Measurements from ENCODE around the gene MRPL41. TPM values are rescaled to one million over a fixed set of nuclear protein-coding genes. Genes with fewer than 3 reads are reported as not detected.
"Not testable (repeated sequence)": the region's sequence is repeated elsewhere in the genome, so short reads cannot be mapped to it uniquely, and the experiment has no call there.

Gene MRPL41
- total RNA-seq, 1 experiment from 2014 or later = 66.6 TPM

DNA sequence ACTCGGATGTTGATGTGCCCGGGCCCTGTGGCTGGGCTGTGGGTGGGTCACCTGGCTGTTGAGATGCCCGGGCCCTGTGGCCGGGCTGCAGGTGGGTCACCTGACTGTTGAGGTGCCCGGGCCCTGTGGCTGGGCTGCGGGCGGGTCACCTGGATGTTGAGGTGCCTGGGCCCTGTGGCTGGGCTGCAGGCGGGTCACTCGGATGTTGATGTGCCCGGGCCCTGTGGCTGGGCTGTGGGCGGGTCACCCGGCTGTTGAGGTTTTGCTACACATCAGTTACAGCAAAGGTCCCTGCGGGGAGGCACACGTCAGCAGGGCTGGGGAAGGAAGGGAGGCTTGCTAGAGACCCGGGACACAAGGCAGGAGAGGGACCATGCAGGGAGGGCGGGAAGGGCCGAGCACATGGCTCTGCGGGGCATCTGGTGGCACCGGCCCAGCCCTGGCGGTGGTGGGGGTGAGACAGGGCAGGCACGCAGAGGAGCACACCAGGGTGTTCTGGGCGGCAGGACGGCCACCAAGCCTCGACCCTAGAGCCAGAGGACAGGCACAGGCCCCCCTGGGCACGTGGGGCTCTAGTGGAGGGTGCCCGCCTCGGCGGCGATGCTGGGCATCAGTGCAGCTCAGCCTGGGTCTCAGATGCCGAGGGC, 36.9 kb upstream of the MRPL41 start:
- ChIA-PET POLR2A (ENCODE audit: low non-redundant PET) (no interaction called here), CTCF (no interaction called here)

DNA sequence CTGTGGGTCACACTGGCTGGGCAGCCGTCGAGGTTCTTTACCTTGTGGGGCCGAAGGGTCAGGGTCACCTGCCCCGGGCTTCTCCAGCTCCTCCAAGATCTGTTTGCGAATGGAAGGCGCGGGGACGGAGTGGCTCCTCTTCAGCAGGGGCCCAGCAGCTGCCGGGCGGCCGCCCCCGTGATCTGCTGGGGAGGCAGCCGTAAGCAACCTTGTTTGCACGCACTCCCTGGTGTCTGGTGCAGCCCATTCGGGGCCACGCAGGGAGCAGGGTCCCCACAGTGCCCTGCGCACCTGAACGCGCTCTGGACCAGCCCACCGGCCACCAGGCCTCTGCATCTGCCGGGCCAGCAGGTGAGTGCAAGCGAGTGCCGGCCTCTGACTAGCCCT, 36.3 kb upstream of the MRPL41 start:
- POLR2A ChIA-PET (ENCODE audit: low non-redundant PET) = no interaction called here
- intact Hi-C loops (cut with micrococcal nuclease; ENCODE audit: unreplicated experiment) = no loop called here
- no TSS peak for BruUV-seq (replicated peaks)
- no peak overlapping the region for H3K27ac ChIP-seq (ENCODE audit: low read depth, low read length, poor library complexity, severe bottlenecking)
- no peaks in the 10 kb centered on the region for H3K27me3 ChIP-seq (replicated peaks; ENCODE audit: insufficient read depth, low read depth, low read length, poor library complexity)
- DNase-seq (ENCODE audit: low spot score) = no peak
- TF ChIP-seq EZH2 (IDR thresholded peaks at IDR 0.05; ENCODE audit: borderline replicate concordance, low read depth, low read length, poor library complexity, severe bottlenecking) = no peak
- TF ChIP-seq, protein P1, sequence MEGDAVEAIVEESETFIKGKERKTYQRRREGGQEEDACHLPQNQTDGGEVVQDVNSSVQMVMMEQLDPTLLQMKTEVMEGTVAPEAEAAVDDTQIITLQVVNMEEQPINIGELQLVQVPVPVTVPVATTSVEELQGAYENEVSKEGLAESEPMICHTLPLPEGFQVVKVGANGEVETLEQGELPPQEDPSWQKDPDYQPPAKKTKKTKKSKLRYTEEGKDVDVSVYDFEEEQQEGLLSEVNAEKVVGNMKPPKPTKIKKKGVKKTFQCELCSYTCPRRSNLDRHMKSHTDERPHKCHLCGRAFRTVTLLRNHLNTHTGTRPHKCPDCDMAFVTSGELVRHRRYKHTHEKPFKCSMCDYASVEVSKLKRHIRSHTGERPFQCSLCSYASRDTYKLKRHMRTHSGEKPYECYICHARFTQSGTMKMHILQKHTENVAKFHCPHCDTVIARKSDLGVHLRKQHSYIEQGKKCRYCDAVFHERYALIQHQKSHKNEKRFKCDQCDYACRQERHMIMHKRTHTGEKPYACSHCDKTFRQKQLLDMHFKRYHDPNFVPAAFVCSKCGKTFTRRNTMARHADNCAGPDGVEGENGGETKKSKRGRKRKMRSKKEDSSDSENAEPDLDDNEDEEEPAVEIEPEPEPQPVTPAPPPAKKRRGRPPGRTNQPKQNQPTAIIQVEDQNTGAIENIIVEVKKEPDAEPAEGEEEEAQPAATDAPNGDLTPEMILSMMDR (conservative IDR thresholded peaks at IDR 0.05; ENCODE audit: low read depth, low read length) = no peak
- H3K36me3 ChIP-seq (ENCODE audit: insufficient read depth, low read length, poor library complexity, severe bottlenecking) = no peaks in the 10 kb centered on the region
- H3K4me3 ChIP-seq (ENCODE audit: low read depth, low read length, poor library complexity, severe bottlenecking) = no peak overlapping the region
- no peaks in the 10 kb centered on the region for H3K4me1 ChIP-seq (ENCODE audit: insufficient read depth, low read length, poor library complexity, severe bottlenecking)
- no peaks in the 10 kb centered on the region for H3K9me3 ChIP-seq (ENCODE audit: low read depth, low read length, poor library complexity, severe bottlenecking)
- CTCF ChIA-PET = no interaction called here

More for the DNA sequence above, 36.9 kb upstream of the MRPL41 start:
- Histone ChIP-seq H3K9me3 (ENCODE audit: low read depth, low read length, poor library complexity, severe bottlenecking) (no peaks in the 10 kb centered on the region), H3K4me3 (ENCODE audit: low read depth, low read length, poor library complexity, severe bottlenecking) (no peak overlapping the region), H3K36me3 (ENCODE audit: insufficient read depth, low read length, poor library complexity, severe bottlenecking) (no peaks in the 10 kb centered on the region), H3K27ac (ENCODE audit: low read depth, low read length, poor library complexity, severe bottlenecking) (no peak overlapping the region), H3K27me3 (replicated peaks; ENCODE audit: insufficient read depth, low read depth, low read length, poor library complexity) (no peaks in the 10 kb centered on the region), H3K4me1 (ENCODE audit: insufficient read depth, low read length, poor library complexity, severe bottlenecking) (no peaks in the 10 kb centered on the region)
- intact Hi-C loops (cut with micrococcal nuclease; ENCODE audit: unreplicated experiment) = no loop called here
- no TSS peak for BruUV-seq (replicated peaks)
- TF ChIP-seq, protein P1 (conservative IDR thresholded peaks at IDR 0.05; ENCODE audit: low read depth, low read length) = no peak
- TF ChIP-seq EZH2 (IDR thresholded peaks at IDR 0.05; ENCODE audit: borderline replicate concordance, low read depth, low read length, poor library complexity, severe bottlenecking) = no peak
- DNase-seq (ENCODE audit: low spot score) = no peak

DNA sequence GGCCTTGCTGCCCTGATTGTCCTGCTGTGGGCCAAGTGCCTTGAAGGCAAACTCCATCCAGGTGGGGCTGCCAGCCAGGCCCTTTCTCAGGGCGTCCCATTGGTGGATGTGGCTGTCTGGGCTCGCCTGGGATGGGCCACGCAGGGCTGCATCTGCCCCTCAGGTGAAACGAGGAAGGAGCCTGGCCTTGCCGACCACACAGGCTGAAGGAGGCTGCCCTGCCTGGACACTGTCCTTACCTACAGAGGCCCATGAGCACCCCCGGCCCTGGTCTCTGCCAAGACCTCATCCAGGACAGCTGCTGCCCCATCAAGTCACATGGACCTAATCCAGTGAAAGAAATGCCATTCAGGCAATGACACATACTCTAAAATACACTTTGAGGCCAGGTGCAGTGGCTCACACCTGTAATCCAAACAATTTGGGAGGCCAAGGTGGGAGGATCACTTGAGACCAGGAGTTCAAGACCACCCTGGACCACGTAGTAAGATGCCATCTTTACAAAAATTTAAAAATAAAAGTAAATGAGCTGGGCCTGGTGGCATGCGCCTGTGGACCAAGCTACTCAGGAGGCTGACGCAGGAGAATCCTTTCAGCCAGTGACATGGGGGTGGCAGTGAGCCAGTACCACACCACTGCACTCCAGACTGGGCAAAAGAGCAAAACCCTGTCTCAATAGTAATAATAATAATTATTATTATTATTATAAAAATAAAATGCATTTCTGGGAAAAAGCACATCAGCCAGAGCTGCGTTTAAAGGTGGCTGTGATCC, 35.3 kb upstream of the MRPL41 start:
- DNase-seq (ENCODE audit: low spot score) = no peak
- H3K36me3 ChIP-seq (ENCODE audit: insufficient read depth, low read length, poor library complexity, severe bottlenecking) = no peaks in the 10 kb centered on the region
- no peak overlapping the region for H3K4me3 ChIP-seq (ENCODE audit: low read depth, low read length, poor library complexity, severe bottlenecking)
- H3K9me3 ChIP-seq (ENCODE audit: low read depth, low read length, poor library complexity, severe bottlenecking) = no peaks in the 10 kb centered on the region
- TF ChIP-seq, protein P1 (conservative IDR thresholded peaks at IDR 0.05; ENCODE audit: low read depth, low read length) = no peak
- TF ChIP-seq EZH2 (IDR thresholded peaks at IDR 0.05; ENCODE audit: borderline replicate concordance, low read depth, low read length, poor library complexity, severe bottlenecking) = no peak
- POLR2A ChIA-PET (ENCODE audit: low non-redundant PET) = no interaction called here
- H3K27me3 ChIP-seq (replicated peaks; ENCODE audit: insufficient read depth, low read depth, low read length, poor library complexity) = no peaks in the 10 kb centered on the region
- no TSS peak for BruUV-seq (replicated peaks)
- CTCF ChIA-PET = no interaction called here
- H3K27ac ChIP-seq (ENCODE audit: low read depth, low read length, poor library complexity, severe bottlenecking) = no peak overlapping the region
- H3K4me1 ChIP-seq (ENCODE audit: insufficient read depth, low read length, poor library complexity, severe bottlenecking) = no peaks in the 10 kb centered on the region
- intact Hi-C loops (cut with micrococcal nuclease; ENCODE audit: unreplicated experiment) = no loop called here

- H3K36me3 ChIP-seq (ENCODE audit: insufficient read depth, low read length, poor library complexity, severe bottlenecking); intact Hi-C loops (cut with micrococcal nuclease; ENCODE audit: unreplicated experiment): not testable (repeated sequence)
Observed at GRCh38 chr9:137518661-137519459, 32.8 kb upstream of the MRPL41 start.

More at GRCh38 chr9:137518661-137519459, 32.8 kb upstream of the MRPL41 start:
- H3K9me3 ChIP-seq (ENCODE audit: low read depth, low read length, poor library complexity, severe bottlenecking); BruUV-seq (replicated peaks); H3K27ac ChIP-seq (ENCODE audit: low read depth, low read length, poor library complexity, severe bottlenecking); H3K27me3 ChIP-seq (replicated peaks; ENCODE audit: insufficient read depth, low read depth, low read length, poor library complexity); H3K4me1 ChIP-seq (ENCODE audit: insufficient read depth, low read length, poor library complexity, severe bottlenecking); POLR2A ChIA-PET (ENCODE audit: low non-redundant PET); H3K4me3 ChIP-seq (ENCODE audit: low read depth, low read length, poor library complexity, severe bottlenecking); CTCF ChIA-PET; DNase-seq (ENCODE audit: low spot score): not testable (repeated sequence)

All from A673 (cell line).